22Rv1 (cell line): ENCODE results near the gene GABBR2.

Experiments
- ZFX ChIP-seq: fragments of 450-650 bp; IDR thresholded peaks from 2 replicates; pipeline ENCODE4 v1.6.1; 2017; ENCODE audit warnings: antibody characterized with exemption, borderline replicate concordance
- TF ChIP-seq, protein P1 (sequence below): fragments of 450-650 bp; IDR thresholded peaks from 2 replicates; pipeline ENCODE4 v1.5.1; 2017; ENCODE audit warnings: mild to moderate bottlenecking

DNA sequence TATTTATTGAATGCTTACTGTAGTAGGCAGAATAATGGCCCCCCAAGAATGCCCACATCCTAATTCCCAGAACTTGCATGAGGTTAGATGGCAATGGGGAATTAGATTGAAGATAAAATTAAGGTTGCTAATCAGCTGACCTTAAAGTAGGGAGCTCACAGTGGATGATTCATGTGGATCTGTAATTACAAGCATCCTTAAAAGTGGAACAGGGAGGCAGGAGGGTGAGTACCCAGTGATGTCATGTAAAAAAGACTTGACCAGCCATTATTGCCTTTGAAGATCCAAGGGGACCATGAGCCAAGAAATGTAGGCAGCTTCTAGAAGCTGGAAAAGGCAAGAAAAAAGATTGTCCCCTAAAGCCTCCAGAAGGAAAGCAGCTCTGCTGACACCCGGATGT lies 71.4 kb downstream of the GABBR2 start:
- TF ChIP-seq, protein P1, sequence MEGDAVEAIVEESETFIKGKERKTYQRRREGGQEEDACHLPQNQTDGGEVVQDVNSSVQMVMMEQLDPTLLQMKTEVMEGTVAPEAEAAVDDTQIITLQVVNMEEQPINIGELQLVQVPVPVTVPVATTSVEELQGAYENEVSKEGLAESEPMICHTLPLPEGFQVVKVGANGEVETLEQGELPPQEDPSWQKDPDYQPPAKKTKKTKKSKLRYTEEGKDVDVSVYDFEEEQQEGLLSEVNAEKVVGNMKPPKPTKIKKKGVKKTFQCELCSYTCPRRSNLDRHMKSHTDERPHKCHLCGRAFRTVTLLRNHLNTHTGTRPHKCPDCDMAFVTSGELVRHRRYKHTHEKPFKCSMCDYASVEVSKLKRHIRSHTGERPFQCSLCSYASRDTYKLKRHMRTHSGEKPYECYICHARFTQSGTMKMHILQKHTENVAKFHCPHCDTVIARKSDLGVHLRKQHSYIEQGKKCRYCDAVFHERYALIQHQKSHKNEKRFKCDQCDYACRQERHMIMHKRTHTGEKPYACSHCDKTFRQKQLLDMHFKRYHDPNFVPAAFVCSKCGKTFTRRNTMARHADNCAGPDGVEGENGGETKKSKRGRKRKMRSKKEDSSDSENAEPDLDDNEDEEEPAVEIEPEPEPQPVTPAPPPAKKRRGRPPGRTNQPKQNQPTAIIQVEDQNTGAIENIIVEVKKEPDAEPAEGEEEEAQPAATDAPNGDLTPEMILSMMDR: no peak
- no peak for TF ChIP-seq ZFX
